Measurements from ENCODE around the gene FLNB.

Gene FLNB

GRCh38 chr3:58112185-58112535 lies 103.9 kb downstream of the FLNB start:
- no peak for DNase-seq

GRCh38 chr3:58115175-58115574 lies 107.0 kb downstream of the FLNB start:
- no peak for DNase-seq

GRCh38 chr3:58116161-58116955 lies 108.1 kb downstream of the FLNB start:
- no peak for DNase-seq

- DNase-seq, result no peak
Observed at GRCh38 chr3:58116985-58117384, 108.8 kb downstream of the FLNB start.

- no peak for DNase-seq
Observed at GRCh38 chr3:58117561-58118181, 109.4 kb downstream of the FLNB start.

GRCh38 chr3:58119186-58119585 lies 111.0 kb downstream of the FLNB start:
- DNase-seq, result no peak

GRCh38 chr3:58120075-58120812 lies 112.0 kb downstream of the FLNB start:
- no peak for DNase-seq

GRCh38 chr3:58121183-58121582 lies 113.0 kb downstream of the FLNB start:
- DNase-seq, result no peak

GRCh38 chr3:58122936-58123700 lies 114.9 kb downstream of the FLNB start:
- DNase-seq, result no peak

GRCh38 chr3:58124387-58124786 lies 116.2 kb downstream of the FLNB start:
- DNase-seq, result no peak

- no peak for DNase-seq
Observed at GRCh38 chr3:58129041-58129770, 121.0 kb downstream of the FLNB start.

- DNase-seq, result no peak
Observed at GRCh38 chr3:58130591-58130990, 122.4 kb downstream of the FLNB start.

- no peak for DNase-seq
Observed at GRCh38 chr3:58131101-58131825, 123.0 kb downstream of the FLNB start.

GRCh38 chr3:58132850-58133249 lies 124.6 kb downstream of the FLNB start:
- no peak for DNase-seq

- no peak for DNase-seq
Observed at GRCh38 chr3:58134468-58134867, 126.2 kb downstream of the FLNB start.

GRCh38 chr3:58135712-58136543 lies 127.7 kb downstream of the FLNB start:
- DNase-seq, result no peak

- DNase-seq, result no peak
Observed at GRCh38 chr3:58137306-58137705, 129.1 kb downstream of the FLNB start.

- no peak for DNase-seq
Observed at GRCh38 chr3:58141766-58142345, 133.6 kb downstream of the FLNB start.

GRCh38 chr3:58143417-58144055 lies 135.3 kb downstream of the FLNB start:
- DNase-seq, result no peak
